GM18907 (cell line): Measurements from ENCODE around the gene WBP2NL.

Experiments used
- ATAC-seq: cut with Tn5 transposase; IDR thresholded peaks from one replicate; pipeline ENCODE4 v1.9.1; 2021; ENCODE audit warnings: mild to moderate bottlenecking, moderate library complexity; ENCODE audit not compliant: unreplicated experiment

The WBP2NL gene

GRCh38 chr22:42033263-42034181 is 34.9 kb downstream of the WBP2NL start:
- ATAC-seq, result no peak

- no peak for ATAC-seq
These were observed 36.7 kb downstream of the WBP2NL start for GRCh38 chr22:42035256-42035655.

- no peak for ATAC-seq
These were observed 40.7 kb downstream of the WBP2NL start for GRCh38 chr22:42039271-42039670.

- ATAC-seq, result no peak
These were observed 43.2 kb downstream of the WBP2NL start for GRCh38 chr22:42041784-42042183.

GRCh38 chr22:42050641-42051180 is 52.1 kb downstream of the WBP2NL start:
- ATAC-seq, result no peak

GRCh38 chr22:42052765-42053164 is 54.2 kb downstream of the WBP2NL start:
- ATAC-seq, result no peak

- no peak for ATAC-seq
These were observed 58.3 kb downstream of the WBP2NL start for GRCh38 chr22:42056757-42057511.

GRCh38 chr22:42060489-42060888 is 61.9 kb downstream of the WBP2NL start:
- no peak for ATAC-seq

GRCh38 chr22:42061041-42061440 is 62.5 kb downstream of the WBP2NL start:
- no peak for ATAC-seq

GRCh38 chr22:42062506-42063170 is 64.0 kb downstream of the WBP2NL start:
- ATAC-seq, result no peak

- ATAC-seq, result no peak
These were observed 66.0 kb downstream of the WBP2NL start for GRCh38 chr22:42064629-42065028.

- ATAC-seq, result no peak
These were observed 67.0 kb downstream of the WBP2NL start for GRCh38 chr22:42065438-42066125.

GRCh38 chr22:42066126-42066761 is 67.7 kb downstream of the WBP2NL start:
- ATAC-seq, result no peak

- ATAC-seq, result no peak
These were observed 68.3 kb downstream of the WBP2NL start for GRCh38 chr22:42066937-42067336.

GRCh38 chr22:42067671-42068251 is 69.2 kb downstream of the WBP2NL start:
- ATAC-seq, result no peak

GRCh38 chr22:42068291-42068690 is 69.7 kb downstream of the WBP2NL start:
- no peak for ATAC-seq

- peak; percentile 13 for ATAC-seq
These were observed 71.4 kb downstream of the WBP2NL start for GRCh38 chr22:42069801-42070516.

- ATAC-seq, result peak; percentile 84
These were observed 72.2 kb downstream of the WBP2NL start, which contains the start of gene NAGA for GRCh38 chr22:42070517-42071422. Gene NAGA (minus strand): TSS chr22:42070812. CDS start chr22:42070297, 515 bp downstream.
